ENCODE data around the gene SRGAP1. TPM values are rescaled to one million over a fixed set of nuclear protein-coding genes. Genes with fewer than 3 reads are reported as not detected.
"Not testable (repeated sequence)": the region's sequence is repeated elsewhere in the genome, so short reads cannot be mapped to it uniquely, and the experiment has no call there.

The SRGAP1 gene
- total RNA-seq, 2 donors from 2014 or later, result 0.06 to 0.29 TPM

- peaks cover 7% of the 10 kb centered on the region for H3K4me1 Mint-ChIP-seq
- no peak for ATAC-seq (replicated peaks)
Measured at GRCh38 chr12:63820427-63820826, 24.1 kb upstream of the SRGAP1 start.

GRCh38 chr12:63821781-63822251 lies 22.7 kb upstream of the SRGAP1 start:
- Mint-ChIP-seq H3K9me3 (no peaks in the 10 kb centered on the region), H3K4me3 (peak overlapping the region; percentile 69), H3K27me3 (peaks cover 6% of the 10 kb centered on the region), H3K36me3 (ENCODE audit: low read depth) (no peaks in the 10 kb centered on the region), H3K27ac (peak overlapping the region; percentile 35), H3K4me1 (no peaks in the 10 kb centered on the region)
- peak; percentile 39 for ATAC-seq (replicated peaks)

More at GRCh38 chr12:63820427-63820826, 24.1 kb upstream of the SRGAP1 start:
- Mint-ChIP-seq H3K9me3 (no peaks in the 10 kb centered on the region), H3K27ac (no peak overlapping the region), H3K36me3 (ENCODE audit: low read depth) (no peaks in the 10 kb centered on the region), H3K4me3 (no peak overlapping the region), H3K27me3 (peaks cover 6% of the 10 kb centered on the region)

GRCh38 chr12:63822352-63822751 lies 22.1 kb upstream of the SRGAP1 start:
- Mint-ChIP-seq H3K9me3 (no peaks in the 10 kb centered on the region), H3K4me3 (peak overlapping the region; percentile 69), H3K27me3 (peaks cover 6% of the 10 kb centered on the region), H3K27ac (no peak overlapping the region), H3K4me1 (no peaks in the 10 kb centered on the region), H3K36me3 (ENCODE audit: low read depth) (no peaks in the 10 kb centered on the region)
- ATAC-seq (replicated peaks), result no peak

GRCh38 chr12:63823040-63823439 lies 21.5 kb upstream of the SRGAP1 start:
- Mint-ChIP-seq H3K4me1 (no peaks in the 10 kb centered on the region), H3K27ac (no peak overlapping the region), H3K4me3 (no peak overlapping the region), H3K36me3 (ENCODE audit: low read depth) (no peaks in the 10 kb centered on the region), H3K27me3 (peaks cover 6% of the 10 kb centered on the region), H3K9me3 (no peaks in the 10 kb centered on the region)
- ATAC-seq (replicated peaks), result no peak

GRCh38 chr12:63826006-63826585 lies 18.4 kb upstream of the SRGAP1 start:
- H3K4me1 Mint-ChIP-seq, result no peaks in the 10 kb centered on the region
- no peak for ATAC-seq (replicated peaks)

GRCh38 chr12:63828867-63829266 lies 15.6 kb upstream of the SRGAP1 start:
- Mint-ChIP-seq H3K36me3 (ENCODE audit: low read depth) (no peaks in the 10 kb centered on the region), H3K27me3 (peaks cover 10% of the 10 kb centered on the region), H3K9me3 (no peaks in the 10 kb centered on the region), H3K4me1 (no peaks in the 10 kb centered on the region), H3K4me3 (no peak overlapping the region), H3K27ac (no peak overlapping the region)
- ATAC-seq (replicated peaks), result no peak

More at GRCh38 chr12:63826006-63826585, 18.4 kb upstream of the SRGAP1 start:
- Mint-ChIP-seq H3K27me3 (peaks cover 13% of the 10 kb centered on the region), H3K9me3 (no peaks in the 10 kb centered on the region), H3K4me3 (no peak overlapping the region), H3K27ac (no peak overlapping the region), H3K36me3 (ENCODE audit: low read depth) (no peaks in the 10 kb centered on the region)

- H3K9me3 Mint-ChIP-seq, result no peaks in the 10 kb centered on the region
- no peaks in the 10 kb centered on the region for H3K27me3 Mint-ChIP-seq
- no peak overlapping the region for H3K4me3 Mint-ChIP-seq
- H3K27ac Mint-ChIP-seq, result no peak overlapping the region
- H3K4me1 Mint-ChIP-seq, result no peaks in the 10 kb centered on the region
- H3K36me3 Mint-ChIP-seq (ENCODE audit: low read depth), result no peaks in the 10 kb centered on the region
- no peak for ATAC-seq (replicated peaks)
Measured at GRCh38 chr12:63836046-63836445, 8.5 kb upstream of the SRGAP1 start.

- no peak overlapping the region for H3K4me3 Mint-ChIP-seq
- no peaks in the 10 kb centered on the region for H3K4me1 Mint-ChIP-seq
- no peaks in the 10 kb centered on the region for H3K9me3 Mint-ChIP-seq
- no peaks in the 10 kb centered on the region for H3K27me3 Mint-ChIP-seq
- ATAC-seq (replicated peaks), result no peak
- no peaks in the 10 kb centered on the region for H3K36me3 Mint-ChIP-seq (ENCODE audit: low read depth)
- H3K27ac Mint-ChIP-seq, result no peak overlapping the region
Measured at GRCh38 chr12:63836936-63837335, 7.6 kb upstream of the SRGAP1 start.

GRCh38 chr12:63838411-63838810 lies 6.1 kb upstream of the SRGAP1 start:
- no peaks in the 10 kb centered on the region for H3K36me3 Mint-ChIP-seq (ENCODE audit: low read depth)

GRCh38 chr12:63841011-63841410 lies 3.5 kb upstream of the SRGAP1 start:
- Mint-ChIP-seq H3K27ac (no peak overlapping the region), H3K4me3 (no peak overlapping the region), H3K27me3 (peaks cover 8% of the 10 kb centered on the region), H3K4me1 (peaks cover 5% of the 10 kb centered on the region), H3K9me3 (no peaks in the 10 kb centered on the region), H3K36me3 (ENCODE audit: low read depth) (no peaks in the 10 kb centered on the region)
- ATAC-seq (replicated peaks), result no peak

More at GRCh38 chr12:63838411-63838810, 6.1 kb upstream of the SRGAP1 start:
- no peak for ATAC-seq (replicated peaks)
- no peak overlapping the region for H3K27ac Mint-ChIP-seq
- no peaks in the 10 kb centered on the region for H3K4me1 Mint-ChIP-seq
- no peaks in the 10 kb centered on the region for H3K9me3 Mint-ChIP-seq
- H3K27me3 Mint-ChIP-seq, result no peaks in the 10 kb centered on the region
- no peak overlapping the region for H3K4me3 Mint-ChIP-seq

- Mint-ChIP-seq H3K27ac (no peak overlapping the region), H3K36me3 (ENCODE audit: low read depth) (no peaks in the 10 kb centered on the region), H3K27me3 (peaks cover 10% of the 10 kb centered on the region), H3K4me1 (peaks cover 5% of the 10 kb centered on the region), H3K9me3 (no peaks in the 10 kb centered on the region), H3K4me3 (no peak overlapping the region)
- ATAC-seq (replicated peaks), result no peak
Measured at GRCh38 chr12:63841571-63841970, 2.9 kb upstream of the SRGAP1 start.

GRCh38 chr12:63842750-63843149 lies 1.8 kb upstream of the SRGAP1 start:
- Mint-ChIP-seq H3K27me3 (peaks cover 13% of the 10 kb centered on the region), H3K4me3 (peak overlapping the region; percentile 46)
- not testable (repeated sequence) for H3K27ac Mint-ChIP-seq; H3K9me3 Mint-ChIP-seq; H3K4me1 Mint-ChIP-seq; H3K36me3 Mint-ChIP-seq (ENCODE audit: low read depth); ATAC-seq (replicated peaks)

GRCh38 chr12:63843254-63843720 lies 1.2 kb upstream of the SRGAP1 start:
- Mint-ChIP-seq H3K36me3 (ENCODE audit: low read depth) (no peaks in the 10 kb centered on the region), H3K4me1 (peaks cover 5% of the 10 kb centered on the region), H3K27ac (no peak overlapping the region), H3K27me3 (peaks cover 13% of the 10 kb centered on the region), H3K9me3 (no peaks in the 10 kb centered on the region), H3K4me3 (peak overlapping the region; percentile 46)
- ATAC-seq (replicated peaks), result no peak

GRCh38 chr12:63843721-63844390 lies 644 bp upstream of the SRGAP1 start:
- Mint-ChIP-seq H3K4me1 (peaks cover 5% of the 10 kb centered on the region), H3K4me3 (peak overlapping the region; percentile 84), H3K27me3 (peaks cover 13% of the 10 kb centered on the region)

GRCh38 chr12:63845726-63846125 lies 1.2 kb downstream of the SRGAP1 start:
- Mint-ChIP-seq H3K4me3 (peak overlapping the region; percentile 84), H3K36me3 (ENCODE audit: low read depth) (no peaks in the 10 kb centered on the region), H3K27ac (no peak overlapping the region), H3K27me3 (peaks cover 13% of the 10 kb centered on the region), H3K4me1 (peaks cover 5% of the 10 kb centered on the region), H3K9me3 (no peaks in the 10 kb centered on the region)
- ATAC-seq (replicated peaks), result no peak

More at GRCh38 chr12:63843721-63844390, 644 bp upstream of the SRGAP1 start:
- H3K36me3 Mint-ChIP-seq (ENCODE audit: low read depth), result no peaks in the 10 kb centered on the region
- no peaks in the 10 kb centered on the region for H3K9me3 Mint-ChIP-seq
- ATAC-seq (replicated peaks), result peak; percentile 93
- no peak overlapping the region for H3K27ac Mint-ChIP-seq
